ENCODE results near the gene RPAP3.

The RPAP3 gene

DNA sequence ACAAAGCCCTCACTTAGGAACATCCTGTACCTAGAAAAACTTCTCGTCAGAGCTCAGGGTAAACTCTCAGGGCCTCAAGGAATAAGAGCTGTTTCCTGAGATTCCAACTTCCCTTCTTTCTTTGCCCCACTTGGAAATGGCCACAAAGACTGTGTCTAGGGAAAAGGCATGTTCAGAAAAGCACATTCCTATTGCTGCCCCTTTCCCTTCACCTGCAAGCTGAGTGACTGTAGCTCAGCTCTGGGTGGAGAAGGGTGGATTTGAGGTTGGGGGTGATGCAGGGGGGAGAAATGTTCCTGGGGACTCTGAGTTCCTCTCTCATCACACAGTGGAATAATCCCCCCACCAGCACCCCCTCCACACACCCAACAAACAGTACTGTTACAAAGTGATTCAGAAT is 12.7 kb upstream of the RPAP3 start:
- DNase-seq (ENCODE audit: low read depth), result no peak

- DNase-seq (ENCODE audit: low read depth), result no peak
These were observed 11.8 kb upstream of the RPAP3 start for GRCh38 chr12:47717443-47718193.

GRCh38 chr12:47717046-47717442 is 11.2 kb upstream of the RPAP3 start:
- DNase-seq (ENCODE audit: low read depth), result no peak

GRCh38 chr12:47715877-47716548 is 10.2 kb upstream of the RPAP3 start:
- no peak for DNase-seq (ENCODE audit: low read depth)

DNA sequence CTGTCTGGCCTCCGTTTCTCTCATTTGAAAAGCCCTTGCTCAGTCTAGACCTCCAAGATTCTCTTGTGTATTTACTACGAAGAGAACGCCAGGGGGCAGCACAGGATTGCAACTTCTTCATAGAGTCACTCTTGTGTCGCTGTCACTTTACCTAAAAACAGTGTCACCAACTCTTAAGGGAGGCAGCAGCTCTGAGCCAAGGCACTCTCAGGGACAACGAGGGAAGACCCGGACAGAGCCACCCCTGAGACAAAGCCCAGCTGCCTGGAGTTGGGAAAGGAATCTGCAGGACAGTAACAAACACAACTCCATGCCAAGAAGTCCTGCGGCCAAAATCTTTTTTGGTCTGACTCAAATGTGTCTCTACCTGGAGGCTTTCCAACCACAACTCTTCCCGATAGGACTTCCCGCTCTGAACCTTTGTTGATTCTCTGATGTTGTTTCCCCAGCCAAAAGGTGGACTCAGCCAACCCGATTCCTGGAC is 9.6 kb upstream of the RPAP3 start:
- no peak for DNase-seq (ENCODE audit: low read depth)

- no peak for DNase-seq (ENCODE audit: low read depth)
These were observed 9.1 kb upstream of the RPAP3 start for GRCh38 chr12:47714826-47715386.

GRCh38 chr12:47712171-47712570 is 6.3 kb upstream of the RPAP3 start:
- DNase-seq (ENCODE audit: low read depth), result no peak

GRCh38 chr12:47711448-47711847 is 5.6 kb upstream of the RPAP3 start:
- no peak for DNase-seq (ENCODE audit: low read depth)

GRCh38 chr12:47710278-47710677 is 4.4 kb upstream of the RPAP3 start:
- no peak for DNase-seq (ENCODE audit: low read depth)

- DNase-seq (ENCODE audit: low read depth), result no peak
These were observed 3.8 kb upstream of the RPAP3 start for GRCh38 chr12:47709671-47710070.

GRCh38 chr12:47709237-47709636 is 3.4 kb upstream of the RPAP3 start:
- DNase-seq (ENCODE audit: low read depth), result no peak

GRCh38 chr12:47707905-47708543 is 2.2 kb upstream of the RPAP3 start:
- DNase-seq (ENCODE audit: low read depth), result no peak

DNA sequence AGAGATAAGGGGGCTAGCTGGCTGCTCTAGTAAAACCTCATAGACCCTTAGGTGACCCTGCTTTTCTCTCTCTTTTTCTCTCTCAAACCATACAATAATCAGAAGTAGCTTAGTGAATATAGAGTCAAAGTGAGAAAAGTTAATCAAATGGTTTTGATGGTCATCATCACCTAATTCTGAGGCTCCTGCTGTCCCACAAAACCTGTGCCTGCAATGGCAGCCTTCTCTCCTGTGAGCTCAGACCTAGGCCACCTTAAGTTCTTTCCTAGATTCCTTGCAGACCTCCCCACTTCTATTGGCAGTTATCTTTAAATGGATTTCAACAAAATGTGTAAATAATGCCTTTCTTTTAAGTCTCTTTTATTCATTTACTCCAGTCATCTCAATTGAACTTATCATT is 1.5 kb upstream of the RPAP3 start:
- DNase-seq (ENCODE audit: low read depth), result no peak

- no peak for DNase-seq (ENCODE audit: low read depth)
These were observed 633 bp downstream of the RPAP3 start for GRCh38 chr12:47705229-47705565.

- DNase-seq (ENCODE audit: low read depth), result no peak
These were observed 1.1 kb downstream of the RPAP3 start for GRCh38 chr12:47704719-47705118.

DNA sequence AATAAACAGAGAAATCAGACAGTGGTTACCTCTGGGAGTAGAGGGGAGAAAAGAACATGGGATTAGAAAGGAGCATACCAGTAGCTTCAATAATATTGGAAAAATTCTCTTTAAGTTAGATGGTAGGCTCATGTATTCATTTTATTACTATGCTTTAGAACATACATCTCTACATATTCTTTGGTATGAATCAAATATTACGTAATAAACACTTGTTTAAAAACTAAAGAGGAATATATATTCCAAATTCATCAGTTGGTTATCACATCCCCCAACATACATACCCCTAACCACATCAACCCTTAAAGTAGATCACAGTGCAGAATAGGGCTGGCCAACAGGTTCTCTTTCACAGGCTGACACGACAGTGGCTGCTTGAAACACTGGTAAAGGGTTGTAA is 5.6 kb downstream of the RPAP3 start:
- DNase-seq (ENCODE audit: low read depth), result no peak

GRCh38 chr12:47698631-47699030 is 7.2 kb downstream of the RPAP3 start:
- DNase-seq (ENCODE audit: low read depth), result no peak

DNA sequence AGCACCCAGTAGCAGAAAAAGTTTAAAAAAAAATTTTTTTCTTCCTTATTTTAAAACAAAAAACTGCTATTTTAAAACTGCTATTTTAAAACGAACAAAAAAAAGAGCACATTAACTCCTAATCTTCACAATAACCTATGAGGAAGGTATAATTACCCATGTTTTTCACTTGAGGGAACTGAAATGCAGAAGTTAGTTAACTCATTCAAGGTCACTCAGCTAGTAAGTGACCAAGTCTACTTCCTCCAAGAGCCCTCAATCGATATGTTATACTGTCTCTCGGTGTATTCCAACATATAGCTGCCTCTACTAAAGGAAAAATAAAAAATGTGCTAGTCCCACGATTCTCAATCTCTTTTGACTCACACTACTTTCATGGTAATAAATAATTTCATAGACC is 7.8 kb downstream of the RPAP3 start:
- no peak for DNase-seq (ENCODE audit: low read depth)

DNA sequence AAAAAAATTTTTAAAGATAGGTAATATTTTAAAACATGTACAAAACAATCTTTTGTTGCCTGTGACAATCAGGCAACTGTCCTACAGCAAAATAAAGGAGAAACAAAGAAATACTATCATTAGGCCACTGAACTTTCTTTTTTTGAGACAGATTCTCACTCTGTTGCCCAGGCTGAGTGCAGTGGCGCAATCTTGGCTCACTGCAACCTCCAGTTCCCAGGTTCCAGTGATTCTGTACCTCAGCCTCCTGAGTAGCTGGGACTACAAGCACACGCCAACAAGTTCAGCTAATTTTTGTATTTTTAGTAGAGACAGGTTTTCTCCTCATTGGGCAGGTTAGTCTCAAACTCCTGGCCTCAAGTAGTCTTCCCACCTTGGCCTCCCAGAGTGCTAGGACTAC is 16.6 kb downstream of the RPAP3 start:
- DNase-seq (ENCODE audit: low read depth), result no peak

DNA sequence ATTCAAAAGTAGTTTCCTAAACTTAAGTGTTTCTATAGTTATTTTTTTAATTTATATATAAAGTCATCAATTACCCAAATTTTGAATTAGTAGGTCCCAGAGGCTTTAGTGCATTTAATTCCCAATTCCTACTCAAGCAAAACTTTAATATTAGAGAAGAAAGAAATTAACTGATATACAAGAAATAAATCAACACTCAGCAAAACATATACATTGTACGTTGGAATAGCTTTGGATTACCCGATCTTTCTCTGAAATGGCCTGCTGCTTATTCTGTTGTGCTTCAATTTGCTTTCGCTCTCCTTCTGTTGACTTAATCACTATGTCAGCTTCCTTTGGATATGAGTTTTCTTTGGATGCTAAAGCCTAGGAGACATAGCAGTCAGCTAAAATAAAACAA is 18.2 kb downstream of the RPAP3 start:
- no peak for DNase-seq (ENCODE audit: low read depth)

DNA sequence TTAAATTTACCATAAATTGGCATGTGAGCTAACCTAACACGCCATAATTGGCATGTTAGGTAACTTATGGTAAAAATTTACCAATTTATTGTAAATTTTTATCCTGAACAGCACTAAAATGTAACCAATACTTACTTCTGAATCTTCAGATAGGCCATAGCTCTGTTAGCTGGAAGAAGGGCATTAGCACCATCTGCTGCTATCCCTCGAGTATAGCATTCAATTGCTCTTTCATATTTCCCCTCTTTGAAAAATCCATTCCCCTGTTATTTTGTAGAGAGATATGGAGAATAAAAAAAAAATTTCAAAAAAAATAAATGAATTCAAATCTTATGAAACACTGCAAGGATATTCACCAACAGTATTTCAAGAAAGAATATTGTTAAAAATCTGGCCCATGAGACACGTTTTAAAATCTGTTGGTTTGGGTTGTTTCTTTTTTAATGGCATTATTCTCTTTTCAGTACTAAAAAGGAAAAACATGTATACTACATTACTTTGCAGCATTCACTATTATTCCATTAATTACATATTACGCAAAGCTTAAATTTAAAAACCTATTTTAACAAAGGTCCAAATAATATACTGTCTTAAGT is 19.1 kb downstream of the RPAP3 start:
- no peak for DNase-seq (ENCODE audit: low read depth)

DNA sequence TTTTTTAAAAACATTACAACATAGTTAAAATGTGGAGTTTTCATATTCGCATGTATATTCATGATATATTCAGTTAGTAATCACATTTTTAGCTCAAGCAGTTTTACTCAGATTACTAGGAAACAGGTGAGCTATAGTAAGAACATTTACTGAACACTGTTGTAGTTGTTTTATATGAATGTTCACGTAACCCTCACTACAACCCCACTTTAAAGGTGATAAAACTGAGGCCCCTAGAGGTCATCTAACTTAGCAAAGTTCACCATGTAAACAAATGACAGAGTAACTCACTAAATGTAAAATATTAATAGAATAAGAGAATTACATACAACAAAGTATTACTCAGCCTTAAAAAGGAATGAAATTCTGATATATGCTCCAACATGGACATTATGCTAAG is 26.0 kb downstream of the RPAP3 start:
- DNase-seq (ENCODE audit: low read depth), result no peak

GRCh38 chr12:47672068-47672467 is 33.8 kb downstream of the RPAP3 start:
- DNase-seq (ENCODE audit: low read depth), result no peak
